Heart right ventricle (tissue), 16 donors: ENCODE results near the gene LAMA5. TPM values are rescaled to one million over a fixed set of nuclear protein-coding genes. Genes with fewer than 3 reads are reported as not detected.

Source experiments
- ATAC-seq, 8 donors: fragments of 200-7000 bp; cut with Tn5 transposase; one replicate each; pipeline ENCODE4 v1.9.1; 2020; ENCODE audit warnings: mild to moderate bottlenecking in 8 of 8, moderate library complexity in 8 of 8, moderate number of reproducible peaks in 1 of 8
- DNase-seq, 2 donors: peaks; one replicate each; pipeline ENCODE4 v3.0.0-alpha.2; 2020
- H3K27ac ChIP-seq, 10 donors: fragments of 200-600 bp; sonication (generic) in 2 of 10; one replicate each; pipeline versions ENCODE4 v1.5.0 to v1.8.0; 2020 to 2022; ENCODE audit warnings: mild to moderate bottlenecking in 3 of 10
- H3K27me3 ChIP-seq, 7 donors: fragments of 200-600 bp; one replicate each; pipeline ENCODE4 v1.8.0; 2021 to 2022; ENCODE audit warnings: mild to moderate bottlenecking in 2 of 7
- H3K36me3 ChIP-seq, 9 donors: fragments of 200-600 bp; sonication (generic) in 1 of 9; one replicate each; pipeline versions ENCODE4 v1.5.0 to v1.8.0; 2020 to 2022; ENCODE audit warnings: mild to moderate bottlenecking in 2 of 9
- H3K4me1 ChIP-seq, 9 donors: fragments of 200-600 bp; sonication (generic) in 1 of 9; one replicate each; pipeline versions ENCODE4 v1.5.0 to v1.8.0; 2020 to 2022; ENCODE audit warnings: mild to moderate bottlenecking in 4 of 9
- H3K4me3 ChIP-seq, 10 donors: fragments of 200-600 bp; sonication (generic) in 2 of 10; one replicate each; pipeline versions ENCODE4 v1.5.0 to v1.8.0; 2020 to 2022; ENCODE audit warnings: mild to moderate bottlenecking in 7 of 10, moderate library complexity in 2 of 10
- H3K9me3 ChIP-seq, 11 donors: fragments of 200-600 bp in 10 of 11; sonication (generic) in 2 of 11; one replicate each; pipeline versions ENCODE4 v1.5.0 to v1.8.0; 2013 to 2022; ENCODE audit warnings: mild to moderate bottlenecking in 2 of 11, control low read depth in 1 of 11, moderate library complexity in 1 of 11
- CTCF ChIP-seq, 9 donors: fragments of 200-600 bp; sonication (generic) in 2 of 9; IDR thresholded peaks; one replicate each; pipeline versions ENCODE4 v1.5.0 to v1.8.0; 2021 to 2022; ENCODE audit warnings: antibody characterized with exemption in 9 of 9, mild to moderate bottlenecking in 5 of 9, moderate library complexity in 1 of 9
- WGBS, 2 donors: extraction: QIAGEN DNeasy Blood & Tissue Kit; methylation state at CpG; one replicate each; pipeline ENCODE4 v1.1.7; 2013; ENCODE audit warnings: inconsistent platforms in 1 of 2; 5-methylcytosine and 5-hydroxymethylcytosine counted together
- intact Hi-C, 10 donors: fragments of 100-400 bp; cut with DNase I; formaldehyde crosslinking; loops; one replicate each; pipeline versions ENCODE4 v1.11.1 to v1.14.2; 2022
- polyA plus RNA-seq, 2 donors: library from polyadenylated mRNA; stranded (reverse); fragments of 200-250 nt; gene quantifications; one replicate each; pipeline ENCODE4 v1.2.3, GENCODE V29; 2013
- total RNA-seq, 10 donors: library from RNA; stranded (reverse); fragmentation: NEBNext Ultra II Directional in 3 of 10; extraction: Animal tissue kit (Norgen Biotek cat#: 25700) in 3 of 10; gene quantifications; one replicate each; pipeline versions ENCODE4 v1.2.1 to v1.2.4, GENCODE V29; 2021 to 2023
- donor health status: Arrhythmogenic right ventricular cardiomyopathy.
- donor health status: ischemic (EF 13 %, LVEDD 7.1; RV severe dilation, severe dysfunction).
- donor health status: healthy with polysubstance abuse.
- donor health status: DM: no; HTN: yes; CAD: no.
- donor health status: DM: no; HTN: no; CAD: no.
- donor health status: ischemic (EF 25% LVEDD 6.9; RV normal size, moderate dysfunction).
- donor health status: ischemic (EF 25% LVEDD 5.7; RV mildly dilated, moderate dysfunction).
- donor health status: healthy.
- donor health status: DM: yes; HTN: yes; CAD: no.
- donor health status: Ischemic cardiomyopathy.
- donor health status: ischemic (EF 35%, LVEDD 5.7; RV mildly dilated, moderate dysfunction).
- donor health status: nonischemic (EF 11% LVEDD 7.7; RV severe dilation, severe dysfunction).
- donor health status: DM: yes; HTN: yes; CAD: no.
- donor health status: PGD.
- donor health status: ischemic (EF 29% LVEDD 5.4; RV normal size, mild dysfunction).
- donor health status: nonischemic (EF 23%, LVEDD 6.1; RV moderate dilation, normal function).

LAMA5 gene
- total and polyA plus RNA-seq, 12 donors, result 53.9 to 358 (median 76.5) TPM

DNA sequence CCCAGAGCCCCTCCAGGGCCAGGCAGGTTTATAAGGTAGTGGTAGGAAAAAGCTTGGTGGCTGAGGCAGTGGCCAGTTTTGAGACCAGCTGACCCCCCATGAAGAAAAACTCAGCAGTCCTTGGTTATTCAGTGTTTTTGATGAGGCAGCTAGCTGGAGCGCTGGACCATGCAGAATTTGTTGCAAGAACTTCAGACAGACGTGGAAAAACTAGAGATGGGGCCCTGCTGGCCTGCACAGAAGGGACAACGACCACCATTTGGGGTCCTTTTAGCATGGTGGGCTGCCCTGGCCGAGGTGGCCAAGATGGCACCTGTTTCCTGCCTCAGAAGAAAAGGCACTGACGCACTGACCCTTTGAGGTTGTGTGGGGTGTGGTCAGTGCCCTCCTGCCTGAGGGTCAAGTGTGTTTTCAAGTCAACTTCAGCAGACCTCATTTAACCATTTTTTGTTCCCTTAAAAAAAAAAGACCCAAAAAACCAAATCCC lies 22.5 kb upstream of the LAMA5 start:
- 82 to 83% methylated on average over 5 of the region's 5 CpGs for WGBS, 2 donors
- Histone ChIP-seq H3K36me3 (peaks cover 0 to 67% (median 18%) of the 10 kb centered on the region in 9 donors), H3K27me3 (no peaks in the 10 kb centered on the region), H3K4me3 (no peak overlapping the region), H3K27ac (no peak overlapping the region), H3K4me1 (peaks cover 6 to 32% (median 24%) of the 10 kb centered on the region in 9 donors), H3K9me3 (no peaks in the 10 kb centered on the region)
- intact Hi-C loops, result loop anchor here in 6 of 10 donors (5.0 to 10.0 kb wide), 4 partner anchors 87 to 375 kb away; partner anchors contain the start of genes ADRM1 (in 2 of the 6) and MTG2 (in 2 of the 6)
- no peak for TF ChIP-seq CTCF (IDR thresholded peaks at IDR 0.05)
- DNase-seq (no peak), ATAC-seq (no peak)

- Histone ChIP-seq H3K9me3 (no peaks in the 10 kb centered on the region), H3K4me1 (peaks cover 6 to 32% (median 24%) of the 10 kb centered on the region in 9 donors), H3K27ac (no peak overlapping the region), H3K27me3 (no peaks in the 10 kb centered on the region), H3K36me3 (peaks cover 0 to 61% (median 18%) of the 10 kb centered on the region in 9 donors), H3K4me3 (no peak overlapping the region)
- intact Hi-C loops, result loop anchor here in 6 of 10 donors (5.0 to 10.0 kb wide), 4 partner anchors 87 to 374 kb away; partner anchors contain the start of genes ADRM1 (in 2 of the 6) and MTG2 (in 2 of the 6)
- DNase-seq (no peak), ATAC-seq (no peak)
- 82 to 85% methylated on average over 11 of the region's 11 CpGs for WGBS, 2 donors
- no peak for TF ChIP-seq CTCF (IDR thresholded peaks at IDR 0.05)
Observed at GRCh38 chr20:62388839-62389600, 21.9 kb upstream of the LAMA5 start.

GRCh38 chr20:62387933-62388635 lies 21.0 kb upstream of the LAMA5 start:
- peaks cover 0 to 57% (median 18%) of the 10 kb centered on the region in 9 donors for H3K36me3 ChIP-seq
- no peak for TF ChIP-seq CTCF (IDR thresholded peaks at IDR 0.05)
- WGBS, 2 donors, result 74 to 75% methylated on average over 20 of the region's 20 CpGs
- ATAC-seq (no peak), DNase-seq (no peak)
- intact Hi-C loops, result loop anchor here in 7 of 10 donors (2.0 to 10.0 kb wide), 5 partner anchors 85 to 373 kb away; partner anchors contain the start of genes ADRM1 (in 3 of the 7) and MTG2 (in 2 of the 7)
- no peaks in the 10 kb centered on the region for H3K9me3 ChIP-seq
- H3K4me1 ChIP-seq, result peaks cover 6 to 32% (median 24%) of the 10 kb centered on the region in 9 donors
- peak overlapping the region; percentile 76 to 100 (median 92) for H3K4me3 ChIP-seq
- peak overlapping the region in 4 of 10 donors; percentile 93 to 99 (median 98) for H3K27ac ChIP-seq
- H3K27me3 ChIP-seq, result no peaks in the 10 kb centered on the region
